ENCODE data around the gene FNIP1.
A peak's percentile ranks its signal among the peaks of the same experiment; 100 is the strongest.
"Not testable (repeated sequence)": the region's sequence is repeated elsewhere in the genome, so short reads cannot be mapped to it uniquely, and the experiment has no call there.

Gene FNIP1

GRCh38 chr5:131634996-131635683 is 161.7 kb downstream of the FNIP1 start, which contains the start of gene RAPGEF6:
RAPGEF6 (minus strand) TSS chr5:131635229; CDS start chr5:131635030, 199 bp downstream.
- DNase-seq, result peak; percentile 88 to 94 (median 90)

GRCh38 chr5:131634666-131634995 is 162.2 kb downstream of the FNIP1 start:
- peak; percentile 31 to 58 (median 44) for DNase-seq

GRCh38 chr5:131634238-131634637 is 162.6 kb downstream of the FNIP1 start:
- no peak for DNase-seq

DNA sequence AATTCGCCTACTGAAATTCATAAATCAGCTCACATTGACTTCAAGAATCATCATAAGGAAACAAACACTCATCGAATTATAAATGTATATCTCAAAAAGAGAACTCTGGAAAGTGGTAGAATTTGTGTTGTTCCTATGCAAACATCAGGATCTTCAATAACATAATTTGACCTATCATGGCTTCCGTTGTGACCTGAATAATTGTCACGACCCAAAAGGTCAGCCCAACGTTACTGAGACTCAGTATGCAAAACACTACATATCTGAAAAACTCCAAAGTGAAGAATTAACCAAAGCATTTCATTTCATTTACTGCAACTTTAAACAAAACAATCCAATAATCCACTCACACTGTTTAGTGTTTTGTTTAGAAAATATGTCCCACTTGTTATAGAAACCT is 163.0 kb downstream of the FNIP1 start:
- no peak for DNase-seq

DNA sequence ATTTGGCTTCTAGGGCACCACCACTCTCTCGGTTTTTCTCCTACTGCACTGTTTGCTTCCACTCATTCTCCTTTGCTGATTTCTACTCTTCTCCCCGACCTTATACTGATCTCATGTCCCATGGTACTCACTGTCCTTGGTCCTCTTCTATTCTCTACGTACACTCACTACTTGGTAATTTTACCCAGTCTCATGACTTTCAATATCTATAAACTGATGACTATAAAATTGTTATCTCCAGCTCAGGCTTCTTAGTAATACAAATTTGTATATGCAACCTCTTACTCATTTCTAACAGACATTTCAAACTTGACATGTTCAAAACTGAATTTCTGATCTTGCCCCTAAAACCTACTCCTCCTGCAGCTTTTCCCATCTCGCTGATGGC is 165.9 kb downstream of the FNIP1 start:
- no peak for DNase-seq

GRCh38 chr5:131630208-131630962 is 166.4 kb downstream of the FNIP1 start:
- no peak for DNase-seq

- DNase-seq, result no peak
Observed at GRCh38 chr5:131628990-131629389, 167.8 kb downstream of the FNIP1 start.

DNA sequence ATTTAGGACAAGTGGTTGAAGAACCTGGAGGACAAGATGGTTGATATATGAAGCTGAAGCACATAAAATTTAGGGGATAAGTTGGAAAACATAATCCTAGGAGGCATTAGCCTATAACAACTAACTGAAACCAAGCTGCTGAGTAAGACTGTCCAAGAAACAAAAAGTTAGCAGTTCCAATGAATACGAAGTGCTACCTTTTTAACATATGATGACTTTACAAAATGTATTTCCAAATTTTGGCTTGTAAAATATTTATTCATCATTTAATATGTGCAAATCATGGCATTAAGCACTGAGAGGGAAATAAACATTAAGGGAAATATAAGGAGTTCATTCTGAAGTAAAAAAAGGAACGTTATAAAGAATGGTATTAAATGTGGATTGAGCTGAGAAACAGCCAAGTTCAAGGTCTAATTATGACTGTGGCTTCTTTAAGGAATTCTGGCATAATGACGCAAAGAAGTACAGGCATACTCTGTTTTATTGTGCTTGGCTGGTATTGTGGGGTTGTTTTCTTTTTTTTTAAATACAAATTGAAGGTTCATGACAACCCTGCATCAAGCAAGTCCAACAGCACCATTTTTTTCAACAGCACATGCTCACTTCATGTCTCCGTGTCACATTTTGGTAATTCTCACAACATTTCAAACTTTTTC is 169.5 kb downstream of the FNIP1 start:
- no peak for DNase-seq

DNA sequence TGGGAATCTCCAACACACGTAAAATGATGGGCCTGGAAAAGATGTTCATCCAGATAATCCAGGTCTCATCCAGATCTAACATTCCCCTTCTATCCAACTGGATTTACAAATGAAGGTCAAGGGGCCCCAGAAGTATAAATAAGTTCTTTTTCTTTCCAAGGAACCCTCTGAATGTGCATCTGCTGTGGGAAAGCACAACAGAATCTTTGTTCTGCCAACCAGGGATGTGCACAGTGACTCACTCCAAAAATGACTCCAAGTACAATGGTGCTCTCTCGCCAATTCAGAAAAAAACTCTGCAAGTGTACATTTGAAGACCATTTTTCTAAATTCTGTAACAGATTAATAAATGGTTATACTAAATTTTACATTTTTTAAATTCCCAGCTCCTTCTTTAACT is 174.2 kb downstream of the FNIP1 start:
- DNase-seq, result no peak

GRCh38 chr5:131621164-131621563 is 175.7 kb downstream of the FNIP1 start:
- DNase-seq, result not testable (repeated sequence)

GRCh38 chr5:131619102-131619501 is 177.7 kb downstream of the FNIP1 start:
- no peak for DNase-seq

DNA sequence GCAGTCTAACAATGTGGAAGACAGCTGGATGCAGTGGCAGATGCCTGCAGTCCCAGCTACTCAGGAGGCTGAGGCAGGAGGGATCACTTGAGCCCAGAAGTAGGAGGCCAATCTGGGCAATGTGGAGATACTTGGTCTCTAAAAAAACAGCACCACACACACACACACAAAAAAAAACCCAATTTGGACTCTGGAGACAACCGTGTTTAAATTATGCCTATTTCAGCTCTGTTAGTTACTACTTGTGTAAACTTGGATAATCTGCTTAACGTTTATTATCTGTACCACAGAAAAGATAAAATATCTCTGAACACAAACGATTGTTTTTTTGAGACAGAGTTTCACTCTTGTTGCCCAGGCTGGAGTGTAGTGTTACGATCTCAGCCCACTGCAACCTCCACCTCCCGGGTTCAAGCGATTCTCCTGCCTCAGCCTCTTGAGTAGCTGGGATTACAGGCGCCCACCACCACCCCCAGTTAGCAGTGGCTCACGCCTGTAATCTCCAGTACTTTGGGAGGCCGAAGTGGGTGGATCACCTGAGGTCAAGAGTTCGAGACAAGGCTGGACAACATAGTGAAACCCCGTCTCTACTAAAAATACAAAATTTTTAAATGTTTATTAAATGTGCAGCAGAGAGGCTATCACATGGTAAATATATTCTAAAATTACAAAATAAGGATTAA is 179.5 kb downstream of the FNIP1 start:
- no peak for DNase-seq

DNA sequence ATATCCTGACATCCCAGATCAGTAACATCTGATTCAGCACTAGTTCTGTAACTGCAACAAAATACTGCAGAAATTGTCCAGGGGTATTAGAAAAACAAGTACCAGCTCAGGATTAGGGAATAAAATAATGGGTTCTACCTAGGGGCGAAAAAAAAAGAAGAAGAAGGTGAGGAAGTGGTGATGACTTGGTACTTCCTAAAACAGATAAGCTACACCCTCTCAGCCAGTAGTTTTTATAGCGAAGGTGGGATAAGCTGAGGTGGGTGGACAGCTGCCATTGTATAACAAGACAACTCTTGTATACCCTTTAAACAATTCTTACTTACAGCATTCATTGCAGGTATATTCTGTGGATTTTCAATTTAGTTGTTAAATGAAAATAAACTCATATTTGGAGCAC is 180.9 kb downstream of the FNIP1 start:
- DNase-seq, result no peak

DNA sequence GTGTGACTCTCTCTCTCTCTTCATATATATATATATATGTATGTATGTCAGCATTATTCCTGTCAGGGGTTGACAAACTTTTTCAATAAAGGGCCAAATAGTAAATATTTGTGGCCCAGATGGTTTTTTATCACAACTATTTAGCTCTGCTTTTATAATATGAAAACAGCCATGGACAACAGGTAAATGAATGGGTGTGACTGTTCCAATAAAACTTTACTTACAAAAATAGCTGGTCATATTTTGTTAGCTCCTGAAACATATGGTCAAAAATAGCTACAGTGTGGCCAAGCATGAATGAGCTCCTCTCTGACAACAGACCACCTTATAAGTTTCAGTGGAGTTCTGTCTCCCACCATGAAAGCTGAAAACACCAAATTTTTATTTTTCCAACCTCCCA is 183.4 kb downstream of the FNIP1 start:
- DNase-seq, result no peak

GRCh38 chr5:131611064-131611381 is 185.8 kb downstream of the FNIP1 start:
- no peak for DNase-seq

DNA sequence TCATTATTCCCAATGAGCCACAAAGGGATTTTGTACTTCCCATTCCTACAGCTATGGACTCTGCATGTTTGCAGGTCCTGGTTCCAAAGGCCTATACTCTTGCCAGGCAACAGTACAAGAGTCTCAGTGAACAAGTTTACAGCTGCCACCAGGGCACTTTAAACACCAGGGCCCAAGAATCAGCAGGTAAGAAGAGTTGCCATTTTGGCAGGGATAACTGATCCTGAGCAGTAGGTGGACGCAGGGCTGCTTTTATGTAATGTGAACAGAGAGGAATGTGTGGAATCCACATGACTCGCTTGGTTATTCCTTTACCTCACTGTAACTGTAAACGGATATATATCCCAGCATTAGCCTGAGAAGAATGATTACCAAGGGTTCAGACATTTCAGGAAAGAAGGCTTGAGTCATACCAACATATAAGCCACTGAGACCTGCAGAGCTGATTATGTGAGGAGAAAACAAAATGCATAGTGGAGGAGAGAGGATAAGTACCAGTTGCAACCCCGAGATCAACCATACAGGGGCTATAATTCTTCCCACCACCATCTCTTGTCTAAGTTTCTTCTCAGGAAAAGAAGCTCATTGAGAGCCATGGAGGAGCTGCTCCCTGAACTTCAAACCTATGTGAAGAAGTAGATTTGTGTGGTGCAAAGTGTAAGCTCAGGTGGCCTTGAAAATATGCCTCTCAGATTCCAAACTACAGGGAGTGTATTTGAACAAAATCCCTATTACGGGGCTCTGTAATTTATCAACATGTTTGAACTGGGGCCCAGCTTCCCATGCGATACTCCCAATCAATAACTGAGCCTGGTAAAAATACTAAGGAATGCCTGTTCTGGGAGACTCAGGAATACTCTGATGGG is 186.4 kb downstream of the FNIP1 start:
- no peak for DNase-seq

DNA sequence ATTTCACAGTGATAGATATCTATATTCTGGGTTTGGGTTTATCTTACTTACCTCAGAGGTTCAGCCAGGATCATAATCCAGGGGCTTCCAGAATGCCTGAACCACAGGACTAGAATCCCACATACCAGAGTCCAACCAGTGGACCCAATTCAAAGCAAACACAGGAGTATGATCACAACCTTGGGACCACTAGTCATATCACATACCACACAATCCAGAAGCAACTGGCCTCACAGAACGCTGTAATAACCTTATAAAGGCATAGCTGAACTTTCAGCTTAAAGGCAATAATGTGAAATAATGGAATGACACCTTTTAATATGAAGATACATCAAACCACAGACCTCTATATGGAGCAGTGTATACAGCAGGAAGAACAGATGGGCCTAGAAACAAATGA is 187.0 kb downstream of the FNIP1 start:
- no peak for DNase-seq

DNA sequence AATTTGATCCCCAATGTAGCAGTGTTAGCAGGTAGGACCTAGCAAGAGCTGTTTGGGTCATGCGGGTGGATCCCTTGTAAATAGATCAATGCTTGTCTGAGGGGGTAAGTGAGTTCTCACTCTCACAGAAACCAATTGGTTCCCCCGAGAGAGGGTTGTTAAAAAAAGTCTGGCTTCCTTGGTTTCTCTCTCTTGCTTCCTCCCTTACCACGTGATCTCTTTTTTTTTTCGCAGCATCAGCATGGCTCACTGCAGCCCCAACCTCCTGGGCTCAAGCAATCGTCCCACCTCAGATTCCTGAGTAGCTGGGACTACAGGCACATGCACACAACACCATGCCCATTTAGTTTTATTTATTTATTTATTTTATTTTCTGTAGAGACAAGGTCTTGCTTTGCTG is 188.2 kb downstream of the FNIP1 start:
- no peak for DNase-seq

DNA sequence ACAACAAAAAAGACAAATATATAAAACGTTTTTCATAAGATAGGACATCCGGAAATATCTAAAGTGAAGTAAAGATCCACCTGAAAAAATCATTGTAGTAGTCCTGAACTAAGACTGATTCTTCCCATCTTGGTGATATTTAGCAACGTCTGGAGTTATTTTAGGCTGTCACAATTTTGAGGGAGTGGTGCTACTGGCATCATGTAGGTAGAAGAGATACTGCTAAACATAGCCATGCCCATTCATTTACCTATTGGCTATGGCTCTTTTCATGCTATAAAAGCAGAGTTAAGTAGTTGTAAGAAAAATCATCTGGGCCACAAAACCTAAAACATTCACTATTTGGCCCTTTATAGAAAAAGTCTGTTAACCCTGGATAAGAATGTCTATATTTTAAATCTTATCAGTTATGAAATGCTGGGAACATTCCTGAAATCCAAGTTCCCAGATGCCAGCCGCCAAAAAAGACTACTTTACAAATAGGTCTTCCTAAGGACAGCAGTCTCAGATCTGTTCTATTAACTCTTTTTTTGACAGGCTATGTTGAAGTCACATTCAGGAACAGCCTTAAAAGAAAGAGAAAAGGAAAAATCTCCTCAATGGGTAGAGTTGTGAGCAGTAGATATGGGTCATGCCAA is 188.8 kb downstream of the FNIP1 start:
- no peak for DNase-seq

DNA sequence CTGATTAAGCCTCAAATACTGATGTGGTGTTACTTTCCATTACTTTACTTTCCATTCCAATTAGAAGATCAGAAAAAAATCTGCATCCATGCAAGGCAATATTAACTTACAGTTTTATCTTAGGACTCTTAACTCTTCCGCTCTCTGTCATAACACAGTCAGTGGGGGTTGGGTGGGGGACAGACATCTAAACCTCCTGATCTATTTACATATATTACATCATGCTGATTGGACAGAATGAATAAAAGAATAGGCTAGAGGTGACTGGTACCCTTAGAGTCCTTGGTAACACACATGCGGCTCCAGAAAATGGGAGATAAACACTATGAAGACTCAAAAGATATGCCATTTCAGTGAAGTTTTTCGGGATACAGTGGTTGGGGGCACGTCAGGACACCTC is 189.4 kb downstream of the FNIP1 start:
- no peak for DNase-seq

DNA sequence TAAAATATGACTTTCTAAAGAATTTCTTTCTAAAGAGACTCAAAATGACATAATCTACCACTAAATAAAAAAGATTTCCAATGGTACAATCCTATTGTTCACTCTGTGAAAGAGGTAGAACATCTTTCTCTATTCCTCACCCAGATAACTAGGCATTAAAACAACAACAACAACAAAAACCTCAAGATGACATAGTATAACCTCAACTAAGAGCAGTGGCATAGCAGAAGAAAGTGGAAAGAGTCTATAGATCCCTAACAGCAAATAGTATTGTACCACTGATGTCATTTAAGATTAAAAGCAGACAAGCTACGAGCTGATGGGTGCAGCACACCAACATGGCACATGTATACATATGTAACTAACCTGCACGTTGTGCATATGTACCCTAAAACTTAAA is 191.7 kb downstream of the FNIP1 start:
- DNase-seq, result no peak
